ENCODE measurements around the gene UTS2B. TPM values are rescaled to one million over a fixed set of nuclear protein-coding genes. Genes with fewer than 3 reads are reported as not detected.

The UTS2B gene
- total and polyA plus RNA-seq, 4 donors = 0.10 to 2.4 (median 0.31) TPM

DNA sequence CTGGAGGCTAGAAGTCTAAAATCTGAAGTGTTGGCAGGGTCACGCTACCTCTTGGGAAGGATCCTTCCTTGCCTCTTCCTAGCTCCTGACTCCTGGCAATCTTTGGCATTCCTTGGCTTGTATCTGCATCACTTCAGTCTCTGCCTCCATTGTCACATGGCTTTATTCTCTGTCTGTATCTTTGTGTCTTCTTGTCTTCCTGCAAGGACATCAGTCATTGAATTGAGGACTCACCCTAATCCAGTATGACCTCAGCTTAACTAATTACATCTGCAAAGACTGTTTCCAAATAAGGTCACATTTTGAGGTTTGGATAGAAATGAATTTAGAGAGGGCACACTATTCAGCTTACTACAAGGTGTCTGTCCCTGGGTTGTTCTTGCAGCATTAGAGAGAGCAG, 31.1 kb upstream of the UTS2B start:
- TF ChIP-seq, protein P1, sequence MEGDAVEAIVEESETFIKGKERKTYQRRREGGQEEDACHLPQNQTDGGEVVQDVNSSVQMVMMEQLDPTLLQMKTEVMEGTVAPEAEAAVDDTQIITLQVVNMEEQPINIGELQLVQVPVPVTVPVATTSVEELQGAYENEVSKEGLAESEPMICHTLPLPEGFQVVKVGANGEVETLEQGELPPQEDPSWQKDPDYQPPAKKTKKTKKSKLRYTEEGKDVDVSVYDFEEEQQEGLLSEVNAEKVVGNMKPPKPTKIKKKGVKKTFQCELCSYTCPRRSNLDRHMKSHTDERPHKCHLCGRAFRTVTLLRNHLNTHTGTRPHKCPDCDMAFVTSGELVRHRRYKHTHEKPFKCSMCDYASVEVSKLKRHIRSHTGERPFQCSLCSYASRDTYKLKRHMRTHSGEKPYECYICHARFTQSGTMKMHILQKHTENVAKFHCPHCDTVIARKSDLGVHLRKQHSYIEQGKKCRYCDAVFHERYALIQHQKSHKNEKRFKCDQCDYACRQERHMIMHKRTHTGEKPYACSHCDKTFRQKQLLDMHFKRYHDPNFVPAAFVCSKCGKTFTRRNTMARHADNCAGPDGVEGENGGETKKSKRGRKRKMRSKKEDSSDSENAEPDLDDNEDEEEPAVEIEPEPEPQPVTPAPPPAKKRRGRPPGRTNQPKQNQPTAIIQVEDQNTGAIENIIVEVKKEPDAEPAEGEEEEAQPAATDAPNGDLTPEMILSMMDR (IDR thresholded peaks at IDR 0.05; ENCODE audit: control extremely low read depth, extremely low read depth) = no peak
- 88 to 96% methylated on average over 1 of the region's 1 CpG for WGBS, 2 donors
- H3K9me3 ChIP-seq (ENCODE audit: control insufficient read depth in 4 of 4, insufficient read depth in 3 of 4, low read length in 3 of 4) = no peaks in the 10 kb centered on the region
- H3K27ac ChIP-seq (ENCODE audit: low read depth in 1 of 2, low read length in 1 of 2) = no peak overlapping the region
- ATAC-seq (ENCODE audit: insufficient read depth, low FRiP score) = no peak
- DNase-seq = no peak
- no peak overlapping the region for H3K4me3 ChIP-seq
- H3K27me3 ChIP-seq (ENCODE audit: control insufficient read depth in 3 of 3, insufficient read depth in 3 of 3, low read length in 2 of 3) = no peaks in the 10 kb centered on the region
- H3K9ac ChIP-seq (ENCODE audit: insufficient read depth in 1 of 2, low read length in 2 of 2) = no peak overlapping the region
- peaks cover 0 to 15% (median 4%) of the 10 kb centered on the region in 5 donors for H3K4me1 ChIP-seq (ENCODE audit: control insufficient read depth in 5 of 5, insufficient read depth in 5 of 5, low read length in 5 of 5)
- peaks cover 4 to 50% (median 32%) of the 10 kb centered on the region in 4 donors for H3K36me3 ChIP-seq (ENCODE audit: control insufficient read depth in 4 of 4, insufficient read depth in 4 of 4, low read length in 4 of 4)

DNA sequence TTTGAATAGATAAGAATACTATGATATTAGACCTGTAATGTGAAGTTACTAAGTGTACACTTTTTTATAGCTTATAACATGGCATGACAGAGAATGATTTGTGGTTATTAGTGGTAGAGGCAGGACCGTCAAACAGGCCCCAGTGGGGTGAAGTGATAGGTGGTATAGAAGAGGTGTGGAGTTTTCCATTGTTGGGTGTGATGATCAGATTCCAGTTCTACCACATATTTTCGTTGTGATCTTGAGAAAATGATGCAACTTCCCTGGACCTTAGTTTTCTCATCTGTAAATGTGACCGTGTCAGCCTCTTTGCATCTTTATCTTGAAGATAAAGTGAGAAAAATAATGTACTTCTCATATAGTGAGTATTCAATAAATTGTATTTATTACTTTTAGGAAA, 30.3 kb upstream of the UTS2B start:
- no peaks in the 10 kb centered on the region for H3K27me3 ChIP-seq (ENCODE audit: control insufficient read depth in 3 of 3, insufficient read depth in 3 of 3, low read length in 2 of 3)
- peaks cover 0 to 23% (median 5%) of the 10 kb centered on the region in 5 donors for H3K4me1 ChIP-seq (ENCODE audit: control insufficient read depth in 5 of 5, insufficient read depth in 5 of 5, low read length in 5 of 5)
- ATAC-seq (ENCODE audit: insufficient read depth, low FRiP score) (no peak), DNase-seq (no peak)
- no peak overlapping the region for H3K9ac ChIP-seq (ENCODE audit: insufficient read depth in 1 of 2, low read length in 2 of 2)
- TF ChIP-seq, protein P1 (IDR thresholded peaks at IDR 0.05; ENCODE audit: control extremely low read depth, extremely low read depth) = no peak
- H3K4me3 ChIP-seq = no peak overlapping the region
- H3K9me3 ChIP-seq (ENCODE audit: control insufficient read depth in 4 of 4, insufficient read depth in 3 of 4, low read length in 3 of 4) = no peaks in the 10 kb centered on the region
- H3K36me3 ChIP-seq (ENCODE audit: control insufficient read depth in 4 of 4, insufficient read depth in 4 of 4, low read length in 4 of 4) = peaks cover 4 to 50% (median 32%) of the 10 kb centered on the region in 4 donors
- no peak overlapping the region for H3K27ac ChIP-seq (ENCODE audit: low read depth in 1 of 2, low read length in 1 of 2)
- 71 to 85% methylated on average over 3 of the region's 3 CpGs for WGBS, 2 donors

DNA sequence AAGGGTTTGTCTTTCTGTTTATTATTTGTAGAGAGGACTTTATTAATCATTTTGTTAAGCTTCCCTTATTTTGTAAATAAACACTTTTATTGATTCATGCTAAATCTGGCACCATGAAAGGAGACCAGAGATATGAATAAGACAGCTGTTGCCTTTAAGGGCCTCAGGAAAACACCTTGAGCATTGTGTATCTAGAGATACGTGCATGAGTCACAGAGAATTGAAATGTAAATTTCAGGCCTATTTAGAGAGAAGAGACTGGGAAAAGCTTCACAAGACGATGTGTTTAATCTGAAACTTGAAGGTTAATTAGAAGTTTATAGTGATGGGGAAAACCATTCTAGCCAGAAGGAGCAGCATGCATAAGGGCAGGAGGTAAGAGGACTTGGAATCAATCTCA, 28.6 kb upstream of the UTS2B start:
- DNase-seq (no peak), ATAC-seq (ENCODE audit: insufficient read depth, low FRiP score) (no peak)
- H3K27ac ChIP-seq (ENCODE audit: low read depth in 1 of 2, low read length in 1 of 2) = no peak overlapping the region
- no peaks in the 10 kb centered on the region for H3K27me3 ChIP-seq (ENCODE audit: control insufficient read depth in 3 of 3, insufficient read depth in 3 of 3, low read length in 2 of 3)
- peaks cover 3 to 48% (median 30%) of the 10 kb centered on the region in 4 donors for H3K36me3 ChIP-seq (ENCODE audit: control insufficient read depth in 4 of 4, insufficient read depth in 4 of 4, low read length in 4 of 4)
- peaks cover 0 to 27% (median 5%) of the 10 kb centered on the region in 5 donors for H3K4me1 ChIP-seq (ENCODE audit: control insufficient read depth in 5 of 5, insufficient read depth in 5 of 5, low read length in 5 of 5)
- H3K4me3 ChIP-seq = no peak overlapping the region
- 66 to 82% methylated on average over 2 of the region's 2 CpGs for WGBS, 2 donors
- H3K9ac ChIP-seq (ENCODE audit: insufficient read depth in 1 of 2, low read length in 2 of 2) = no peak overlapping the region
- TF ChIP-seq, protein P1 (IDR thresholded peaks at IDR 0.05; ENCODE audit: control extremely low read depth, extremely low read depth) = no peak
- no peaks in the 10 kb centered on the region for H3K9me3 ChIP-seq (ENCODE audit: control insufficient read depth in 4 of 4, insufficient read depth in 3 of 4, low read length in 3 of 4)

DNA sequence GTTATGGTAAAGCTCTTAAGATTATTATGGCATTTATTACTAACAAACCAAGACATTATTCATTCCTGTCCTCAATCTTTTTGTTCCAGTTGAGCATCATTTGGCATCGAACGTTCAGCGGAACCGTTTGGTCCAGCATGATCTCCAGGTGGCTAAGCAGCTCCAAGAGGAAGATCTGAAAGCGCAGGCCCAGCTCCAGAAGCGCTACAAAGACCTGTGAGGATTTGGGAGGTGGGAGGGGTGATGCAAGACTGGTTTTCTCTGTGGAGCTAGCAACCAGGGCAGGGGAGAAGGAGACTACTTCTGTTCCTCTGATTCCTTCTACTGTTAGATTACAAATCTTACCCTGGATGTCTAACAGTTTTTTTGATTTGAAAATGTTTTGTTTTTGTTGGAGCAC, 27.6 kb upstream of the UTS2B start:
- Histone ChIP-seq H3K27ac (ENCODE audit: low read depth in 1 of 2, low read length in 1 of 2) (no peak overlapping the region), H3K4me1 (ENCODE audit: control insufficient read depth in 5 of 5, insufficient read depth in 5 of 5, low read length in 5 of 5) (peaks cover 2 to 35% (median 6%) of the 10 kb centered on the region in 5 donors), H3K9ac (ENCODE audit: insufficient read depth in 1 of 2, low read length in 2 of 2) (no peak overlapping the region), H3K9me3 (ENCODE audit: control insufficient read depth in 4 of 4, insufficient read depth in 3 of 4, low read length in 3 of 4) (no peaks in the 10 kb centered on the region), H3K4me3 (no peak overlapping the region), H3K36me3 (ENCODE audit: control insufficient read depth in 4 of 4, insufficient read depth in 4 of 4, low read length in 4 of 4) (peaks cover 3 to 41% (median 24%) of the 10 kb centered on the region in 4 donors), H3K27me3 (ENCODE audit: control insufficient read depth in 3 of 3, insufficient read depth in 3 of 3, low read length in 2 of 3) (no peaks in the 10 kb centered on the region)
- TF ChIP-seq, protein P1 (IDR thresholded peaks at IDR 0.05; ENCODE audit: control extremely low read depth, extremely low read depth) = no peak
- no peak for DNase-seq
- WGBS, 2 donors = 94% methylated on average over 6 of the region's 6 CpGs
- no peak for ATAC-seq (ENCODE audit: insufficient read depth, low FRiP score)

Data from lung (tissue), 12 donors.